GM06990 (cell line): ENCODE results near the gene GAK.
"Not testable (repeated sequence)": the region's sequence is repeated elsewhere in the genome, so short reads cannot be mapped to it uniquely, and the experiment has no call there.

Experiments
- DNase-seq: peaks from one replicate; pipeline ENCODE4 v3.0.0-alpha.2; 2011; ENCODE audit not compliant: insufficient read length; ENCODE audit errors: extremely low read depth
- H3K27me3 ChIP-seq: replicated peaks from 2 replicates; pipeline ENCODE4 v1.6.0; 2011; ENCODE audit warnings: low read length; ENCODE audit not compliant: control insufficient read depth, insufficient read depth
- H3K36me3 ChIP-seq: 2 replicates; pipeline ENCODE4 v1.5.1; 2011; ENCODE audit warnings: low read length; ENCODE audit not compliant: control insufficient read depth, insufficient read depth
- H3K4me3 ChIP-seq: replicated peaks from 2 replicates; pipeline ENCODE4 v1.5.1; 2011; ENCODE audit warnings: low read depth, mild to moderate bottlenecking, control low read depth, low read length
- CTCF ChIP-seq: IDR thresholded peaks from 2 replicates; pipeline ENCODE4 v1.5.1; 2011; ENCODE audit warnings: low read length, control low read depth, mild to moderate bottlenecking, inconsistent platforms; ENCODE audit not compliant: insufficient read depth, poor library complexity, severe bottlenecking

Gene GAK

GRCh38 chr4:925771-926500 is 6.2 kb downstream of the GAK start:
- Histone ChIP-seq H3K27me3 (no peaks in the 10 kb centered on the region), H3K36me3 (peaks cover 4% of the 10 kb centered on the region; the same call in 1 of the 2 replicates), H3K4me3 (no peak overlapping the region)
- no peak for DNase-seq
- TF ChIP-seq CTCF: no peak

GRCh38 chr4:925171-925570 is 6.9 kb downstream of the GAK start:
- H3K4me3 ChIP-seq: no peak overlapping the region
- DNase-seq: no peak
- H3K36me3 ChIP-seq: peaks cover 4% of the 10 kb centered on the region; the same call in 1 of the 2 replicates
- no peaks in the 10 kb centered on the region for H3K27me3 ChIP-seq
- TF ChIP-seq CTCF: no peak

GRCh38 chr4:924107-925096 is 7.7 kb downstream of the GAK start:
- Histone ChIP-seq H3K4me3 (peak overlapping the region; percentile 9; the same call in 1 of the 2 replicates), H3K36me3 (peaks cover 4% of the 10 kb centered on the region; the same call in 1 of the 2 replicates), H3K27me3 (no peaks in the 10 kb centered on the region)
- TF ChIP-seq CTCF: no peak
- peak; percentile 83 for DNase-seq

- DNase-seq: peak; percentile 60
- TF ChIP-seq CTCF: no peak
- H3K27me3 ChIP-seq: no peaks in the 10 kb centered on the region
Observed at GRCh38 chr4:921830-922331, 10.2 kb downstream of the GAK start.

GRCh38 chr4:919004-919680 is 13.0 kb downstream of the GAK start:
- not testable (repeated sequence) for H3K36me3 ChIP-seq, H3K27me3 ChIP-seq, DNase-seq, H3K4me3 ChIP-seq

More at GRCh38 chr4:921830-922331, 10.2 kb downstream of the GAK start:
- Histone ChIP-seq H3K36me3 (peaks cover 1% of the 10 kb centered on the region; the same call in 1 of the 2 replicates), H3K4me3 (peak overlapping the region; percentile 14)

- H3K36me3 ChIP-seq, DNase-seq, H3K4me3 ChIP-seq, H3K27me3 ChIP-seq: not testable (repeated sequence)
Observed at GRCh38 chr4:918591-918990, 13.5 kb downstream of the GAK start.
